AG10803 (cell line): ENCODE results near the gene MRPL40.

Source experiments
- DNase-seq: peaks from one replicate; pipeline ENCODE4 v3.0.0; 2010; ENCODE audit warnings: low read depth
- H3K4me3 ChIP-seq: 2 replicates; pipeline ENCODE4 v1.5.1; 2011; ENCODE audit warnings: mild to moderate bottlenecking, low read length, control low read depth
- CTCF ChIP-seq: conservative IDR thresholded peaks from 2 replicates; pipeline ENCODE4 v1.5.1; 2011; ENCODE audit warnings: mild to moderate bottlenecking, low read length, control low read depth, inconsistent platforms

The MRPL40 gene

GRCh38 chr22:19419086-19419463, 13.3 kb upstream of the MRPL40 start:
- H3K4me3 ChIP-seq, result no peak overlapping the region
- no peak for DNase-seq
- no peak for TF ChIP-seq CTCF

- TF ChIP-seq CTCF, result no peak
- no peak for DNase-seq
- H3K4me3 ChIP-seq, result no peak overlapping the region
These were observed 12.7 kb upstream of the MRPL40 start for GRCh38 chr22:19419464-19420178.

GRCh38 chr22:19420321-19420720, 12.0 kb upstream of the MRPL40 start:
- DNase-seq, result no peak
- TF ChIP-seq CTCF, result no peak
- no peak overlapping the region for H3K4me3 ChIP-seq

GRCh38 chr22:19422440-19423301, 9.7 kb upstream of the MRPL40 start:
- no peak for DNase-seq
- H3K4me3 ChIP-seq, result no peak overlapping the region
- no peak for TF ChIP-seq CTCF

GRCh38 chr22:19424186-19424500, 8.2 kb upstream of the MRPL40 start:
- no peak for DNase-seq
- no peak overlapping the region for H3K4me3 ChIP-seq
- TF ChIP-seq CTCF, result no peak

- DNase-seq, result peak; percentile 58
- peak overlapping the region; percentile 86 for H3K4me3 ChIP-seq
- TF ChIP-seq CTCF, result no peak
These were observed 2.1 kb upstream of the MRPL40 start for GRCh38 chr22:19429950-19430889.
